ENCODE results near the gene SUPT3H. TPM values are rescaled to one million over a fixed set of nuclear protein-coding genes. Genes with fewer than 3 reads are reported as not detected.

The SUPT3H gene
- total RNA-seq, result 5.3 and 8.6 TPM in 2 replicates

DNA sequence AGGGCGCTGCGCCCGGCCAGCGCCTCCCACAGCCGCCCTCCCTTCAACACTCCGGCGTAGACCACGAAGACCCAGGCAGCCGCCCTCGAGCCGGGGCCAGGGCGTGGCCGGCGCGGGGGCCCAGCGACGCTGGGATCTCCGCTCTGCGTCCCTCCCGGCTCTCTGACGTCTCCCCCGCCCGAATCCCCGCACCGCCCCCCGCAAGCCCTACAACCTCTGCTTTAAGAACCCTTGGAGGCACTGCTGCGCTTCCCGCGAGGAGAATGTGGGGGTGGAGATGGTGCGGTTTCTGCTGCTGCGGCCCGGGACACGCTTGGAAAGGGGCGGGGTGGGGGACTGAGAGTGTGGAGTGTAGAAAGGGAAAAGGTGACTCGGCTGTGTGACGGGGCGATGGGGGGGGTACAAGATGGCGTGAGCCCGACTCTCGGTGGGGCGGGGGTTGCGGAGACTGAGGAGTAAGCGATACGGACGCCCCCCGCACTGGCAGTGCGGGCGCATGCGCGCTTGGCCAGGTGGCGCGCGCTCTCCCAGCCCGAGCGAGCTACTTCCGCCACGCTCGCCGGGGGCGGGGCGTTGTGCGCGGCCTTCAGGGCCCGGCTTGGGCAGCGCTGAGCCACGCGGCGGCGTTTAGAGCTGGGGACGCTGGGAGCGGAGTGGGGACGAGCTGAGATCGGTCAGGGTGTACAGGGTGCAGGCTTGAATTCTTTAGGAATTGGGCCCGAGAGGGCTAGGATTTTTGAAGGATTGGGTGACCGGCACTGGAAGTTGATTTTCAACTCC is at the start of gene SUPT3H:
Gene SUPT3H (minus strand): TSS at position 381 of the 780 bp plus-strand sequence.
- peak; percentile 67 for DNase-seq (ENCODE audit: low read depth, low spot score)

DNA sequence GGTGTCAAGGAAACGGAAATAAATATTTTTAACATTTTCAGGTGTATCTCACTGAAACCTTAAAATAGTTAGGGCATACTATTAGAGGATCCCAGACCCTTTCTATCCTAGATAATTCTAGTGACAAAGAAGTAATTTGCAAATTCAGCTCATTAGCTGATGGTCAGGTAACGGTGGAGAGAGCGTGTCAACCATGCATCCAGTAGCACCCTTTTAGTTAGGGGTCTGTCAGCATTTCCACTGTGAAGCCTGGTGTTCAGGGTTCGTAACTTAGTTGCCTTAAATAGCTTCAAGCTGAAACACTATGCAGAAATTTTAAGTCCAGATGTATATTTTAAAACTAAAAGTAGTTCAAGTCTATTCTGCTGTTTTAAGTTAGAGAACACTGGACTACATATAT is 48.5 kb upstream of the SUPT3H start:
- DNase-seq (ENCODE audit: low read depth, low spot score), result no peak

DNA sequence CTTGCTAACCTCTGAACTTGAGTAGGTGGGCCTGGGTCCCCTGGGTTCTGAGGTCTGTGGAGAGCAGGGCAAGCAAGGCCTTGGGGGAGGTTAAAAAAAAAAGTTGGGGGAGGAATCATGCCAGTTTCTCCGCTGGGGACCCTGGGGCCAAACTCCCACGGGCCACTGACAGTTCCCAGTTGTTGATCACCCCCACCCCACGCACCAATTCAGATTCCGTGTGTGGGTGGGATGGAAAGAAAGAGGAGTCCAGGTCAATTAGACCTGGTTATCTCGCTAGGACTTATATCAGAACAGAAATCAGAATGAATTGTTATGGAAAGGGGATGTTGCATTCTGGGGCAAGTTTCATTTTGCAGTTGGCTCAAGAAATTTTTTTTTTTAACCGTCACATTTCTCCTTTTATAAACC is 46.7 kb upstream of the SUPT3H start:
- DNase-seq (ENCODE audit: low read depth, low spot score), result no peak

DNA sequence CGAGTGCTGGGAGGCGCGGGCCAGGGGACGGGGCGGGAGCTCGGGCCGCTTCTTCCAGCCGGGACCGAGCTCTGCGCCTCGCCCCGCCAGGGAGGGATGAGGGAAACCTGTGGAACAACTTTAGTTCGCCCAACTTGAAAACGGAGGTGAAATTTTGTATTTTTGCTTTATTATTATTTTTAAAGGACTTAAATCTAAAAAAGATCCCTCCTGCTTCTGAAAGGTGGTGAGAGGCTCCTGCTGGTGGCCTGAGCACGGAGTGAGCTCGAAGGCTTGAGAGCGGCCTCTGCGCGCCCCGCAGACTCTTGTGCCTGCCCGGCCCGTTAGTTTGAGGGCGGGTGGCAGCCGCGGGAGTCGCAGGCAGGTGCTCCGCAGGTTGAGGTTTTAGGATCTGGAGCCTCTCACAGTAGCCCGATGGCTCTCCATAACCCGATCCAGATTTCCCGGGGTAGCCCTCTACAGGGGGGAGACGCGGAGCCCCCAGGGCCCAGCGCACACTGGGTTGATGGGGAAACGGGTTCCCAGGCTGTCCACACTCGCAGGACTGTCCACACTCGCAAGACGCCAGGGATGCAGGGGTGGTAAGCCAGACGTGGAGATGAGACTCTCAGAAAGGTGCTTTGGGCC is 46.2 kb upstream of the SUPT3H start:
- DNase-seq (ENCODE audit: low read depth, low spot score), result no peak

DNA sequence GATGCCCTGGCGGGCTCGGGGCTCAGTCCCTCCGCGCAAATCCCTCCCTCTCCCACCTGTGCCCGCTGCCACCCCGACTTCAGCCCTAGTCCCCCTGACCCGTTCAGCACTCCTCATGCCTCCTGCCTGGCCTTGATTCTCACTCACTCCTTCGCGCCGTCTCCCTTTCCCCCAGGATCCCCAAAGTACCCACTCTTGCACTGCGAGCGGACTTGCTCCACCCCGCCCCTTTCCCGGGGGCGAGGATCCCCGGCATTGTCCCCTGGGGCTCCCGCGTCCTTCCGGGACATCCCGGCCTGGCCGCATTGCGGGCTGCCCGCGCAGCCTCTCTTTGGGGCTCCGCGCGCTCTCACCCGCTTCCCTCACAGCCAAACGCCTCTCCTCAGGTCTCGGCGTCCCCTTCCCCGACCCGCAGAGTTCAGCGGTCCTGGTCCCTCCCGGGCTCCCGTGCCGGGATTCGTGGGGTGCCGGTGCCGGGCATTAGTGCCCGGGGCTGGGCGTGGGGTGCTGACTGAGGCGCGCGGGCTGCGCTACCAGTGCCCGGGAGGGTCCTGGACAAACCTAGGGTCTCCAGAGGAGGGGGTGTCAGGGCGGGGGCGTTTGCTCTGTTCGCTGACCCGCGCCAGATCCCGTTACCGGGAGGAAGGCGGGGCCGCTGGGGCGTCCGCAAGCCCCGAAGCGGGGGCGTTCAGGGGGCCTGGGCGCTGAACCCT is 45.5 kb upstream of the SUPT3H start:
- no peak for DNase-seq (ENCODE audit: low read depth, low spot score)

DNA sequence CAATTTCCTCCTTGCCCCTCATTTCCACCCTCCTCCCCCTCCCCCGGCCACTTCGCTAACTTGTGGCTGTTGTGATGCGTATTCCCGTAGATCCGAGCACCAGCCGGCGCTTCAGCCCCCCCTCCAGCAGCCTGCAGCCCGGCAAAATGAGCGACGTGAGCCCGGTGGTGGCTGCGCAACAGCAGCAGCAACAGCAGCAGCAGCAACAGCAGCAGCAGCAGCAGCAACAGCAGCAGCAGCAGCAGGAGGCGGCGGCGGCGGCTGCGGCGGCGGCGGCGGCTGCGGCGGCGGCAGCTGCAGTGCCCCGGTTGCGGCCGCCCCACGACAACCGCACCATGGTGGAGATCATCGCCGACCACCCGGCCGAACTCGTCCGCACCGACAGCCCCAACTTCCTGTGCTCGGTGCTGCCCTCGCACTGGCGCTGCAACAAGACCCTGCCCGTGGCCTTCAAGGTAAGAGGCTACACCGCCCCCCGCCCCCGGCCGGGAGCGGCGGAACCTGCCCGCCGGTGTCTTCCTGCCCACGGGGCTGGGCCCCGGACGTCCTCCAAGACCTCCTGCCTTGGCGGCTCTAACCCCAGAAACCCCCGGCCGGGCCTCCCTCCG is 44.9 kb upstream of the SUPT3H start:
- no peak for DNase-seq (ENCODE audit: low read depth, low spot score)

DNA sequence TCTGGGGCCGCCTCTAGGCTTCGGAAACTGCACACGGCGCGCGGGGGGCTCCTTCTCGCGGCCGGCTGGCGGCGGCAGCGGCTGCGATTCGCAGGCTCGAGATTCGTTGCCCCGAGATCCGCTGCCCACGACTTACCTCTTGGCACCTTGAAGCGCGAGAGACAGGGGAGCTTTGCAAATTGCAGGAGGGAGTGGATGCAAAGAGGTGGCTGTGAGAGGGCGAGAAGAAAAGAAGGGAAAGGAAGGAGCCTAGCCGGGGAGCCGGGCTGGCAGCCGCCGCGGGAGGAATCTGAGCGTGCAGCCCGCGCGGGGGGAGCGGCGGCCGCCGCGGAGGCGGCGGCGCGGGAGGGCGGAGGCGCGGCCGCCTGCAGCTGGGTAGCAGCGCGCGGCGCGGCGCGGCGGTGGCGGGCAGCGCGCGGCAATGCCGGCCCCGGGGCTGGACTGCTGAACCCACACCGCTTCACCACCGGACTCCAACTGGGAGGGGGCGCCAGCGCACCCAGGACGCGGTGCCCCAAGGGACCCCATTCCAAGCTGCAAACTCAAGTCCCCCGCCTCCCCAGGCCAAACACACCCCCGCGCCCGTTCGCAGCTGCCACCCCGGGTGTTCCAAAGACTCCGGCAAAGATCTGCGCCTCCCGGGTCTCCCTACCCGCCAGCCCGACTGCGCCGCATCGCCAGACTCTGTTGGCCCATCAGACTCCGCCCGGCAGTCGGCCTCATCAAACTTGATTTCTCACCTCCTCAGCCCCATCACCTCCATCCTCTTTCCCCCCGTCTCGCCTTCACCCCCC is 44.2 kb upstream of the SUPT3H start:
- DNase-seq (ENCODE audit: low read depth, low spot score), result no peak

DNA sequence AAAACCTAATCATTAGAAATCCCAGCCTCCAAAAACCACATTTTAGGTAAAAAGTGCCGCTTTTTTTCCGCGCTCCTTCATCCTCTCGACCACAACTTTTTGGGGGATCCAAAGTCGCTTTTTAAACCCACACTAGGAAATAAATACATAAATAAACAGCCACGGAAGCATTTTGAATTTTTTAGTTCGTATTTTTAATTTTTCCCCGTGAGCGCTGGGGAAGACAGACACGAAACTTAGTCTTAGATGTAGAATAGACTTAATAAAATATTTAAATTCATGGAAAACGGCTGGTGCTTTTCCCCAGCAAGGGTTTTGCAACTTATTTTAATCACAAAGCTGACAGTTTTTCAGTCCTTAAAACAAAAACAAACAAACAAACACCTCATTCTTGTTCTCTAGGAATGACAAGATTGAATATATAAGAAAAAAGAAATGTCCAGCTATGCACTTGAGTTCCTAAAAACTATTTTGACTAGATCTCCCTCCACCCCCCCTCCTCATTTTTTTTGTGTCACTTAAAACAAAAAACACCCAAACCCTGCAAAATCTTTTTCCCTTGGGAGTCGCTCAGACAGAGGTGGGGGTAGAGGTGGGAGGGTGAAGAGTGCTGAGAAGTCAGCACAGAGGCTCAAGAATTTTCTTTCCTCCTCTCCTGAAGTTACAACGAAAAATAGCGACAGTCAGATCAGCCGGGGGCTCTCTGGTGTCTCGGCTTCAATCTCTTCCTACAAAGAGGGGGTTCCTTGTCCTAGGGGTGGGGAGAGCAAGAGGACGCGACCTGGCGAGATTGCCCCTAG is 43.4 kb upstream of the SUPT3H start:
- DNase-seq (ENCODE audit: low read depth, low spot score), result no peak

DNA sequence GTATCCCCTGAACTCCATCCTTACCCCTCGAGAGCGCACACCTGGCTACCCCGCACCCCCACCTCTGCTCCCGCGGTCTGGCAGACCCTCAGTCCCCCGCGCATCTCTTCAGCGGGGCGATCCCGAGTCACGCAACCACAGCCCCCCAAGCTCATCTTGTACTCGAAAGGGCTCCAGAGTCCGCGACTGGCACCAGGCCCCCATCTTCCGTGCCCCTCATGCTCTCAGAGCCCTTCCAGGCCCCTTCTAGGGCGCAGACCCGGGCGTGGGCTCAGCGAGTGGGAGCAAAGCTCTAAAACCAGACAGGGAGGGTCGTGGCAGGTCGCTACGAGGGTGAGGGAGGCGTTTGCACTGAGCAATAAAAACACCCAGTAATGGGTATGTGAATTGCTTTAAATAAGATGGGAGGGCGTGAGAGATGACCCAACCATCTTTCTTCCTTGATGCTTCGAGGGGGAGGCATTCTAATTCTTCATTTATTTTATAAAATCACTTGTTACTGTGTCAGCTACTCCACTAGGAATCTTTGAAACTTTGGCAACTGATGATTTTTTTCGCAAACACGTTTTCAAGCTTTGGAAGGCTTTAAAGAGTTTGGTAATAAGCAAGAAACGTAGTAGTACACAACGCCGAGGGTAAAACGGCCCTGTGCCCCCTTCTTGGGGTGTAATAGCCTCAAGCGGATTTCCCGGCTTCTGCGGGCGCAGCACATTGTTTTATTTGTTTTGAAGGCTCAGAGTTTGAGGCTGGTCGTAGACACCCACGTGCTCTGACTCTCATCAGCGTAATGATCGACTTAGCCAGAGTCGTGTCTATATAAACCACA is 42.6 kb upstream of the SUPT3H start:
- no peak for DNase-seq (ENCODE audit: low read depth, low spot score)

DNA sequence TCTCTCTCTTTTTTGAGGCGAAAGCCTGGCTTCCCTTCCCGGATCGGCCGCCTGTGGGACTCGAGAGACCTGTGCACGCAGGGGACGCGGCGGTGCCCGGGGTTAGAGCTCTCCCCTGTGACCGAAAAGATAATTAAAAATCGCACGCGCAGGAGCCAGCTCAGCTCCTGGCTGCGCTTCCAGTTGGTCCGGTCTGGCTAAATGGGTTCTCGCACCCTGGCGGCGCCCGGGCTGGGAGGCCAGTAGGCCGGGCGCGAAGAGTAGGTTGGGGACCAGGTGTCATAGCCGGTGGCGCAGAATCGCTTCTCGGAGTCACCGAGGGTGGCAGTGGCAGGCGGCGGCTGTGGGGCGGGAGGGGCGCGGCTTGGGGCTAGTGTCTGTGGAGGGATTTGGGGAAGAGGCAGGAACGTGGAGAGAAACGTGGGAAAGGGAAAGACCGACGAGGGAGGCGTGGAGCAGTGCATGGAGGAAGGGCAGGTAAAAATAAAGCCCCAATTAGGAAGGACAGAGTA is 41.9 kb upstream of the SUPT3H start:
- no peak for DNase-seq (ENCODE audit: low read depth, low spot score)

DNA sequence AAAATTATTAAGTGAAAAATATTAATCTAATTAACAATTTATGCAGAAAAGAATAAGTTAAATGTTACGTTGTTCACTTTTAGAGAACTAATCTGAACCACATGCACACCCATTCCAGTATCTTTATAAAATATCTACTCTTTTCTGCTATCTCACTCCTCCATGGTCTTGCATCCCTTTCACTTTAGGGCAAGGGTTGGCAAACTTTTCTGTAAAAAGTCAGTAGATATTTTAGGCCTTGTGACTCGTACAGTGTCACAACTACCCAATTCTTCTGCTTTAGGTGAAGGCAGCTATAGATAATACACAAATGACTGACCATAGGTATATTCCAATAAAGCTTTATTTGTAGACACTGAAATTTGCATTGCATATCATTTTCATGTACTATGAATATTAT is 39.7 kb upstream of the SUPT3H start:
- no peak for DNase-seq (ENCODE audit: low read depth, low spot score)

DNA sequence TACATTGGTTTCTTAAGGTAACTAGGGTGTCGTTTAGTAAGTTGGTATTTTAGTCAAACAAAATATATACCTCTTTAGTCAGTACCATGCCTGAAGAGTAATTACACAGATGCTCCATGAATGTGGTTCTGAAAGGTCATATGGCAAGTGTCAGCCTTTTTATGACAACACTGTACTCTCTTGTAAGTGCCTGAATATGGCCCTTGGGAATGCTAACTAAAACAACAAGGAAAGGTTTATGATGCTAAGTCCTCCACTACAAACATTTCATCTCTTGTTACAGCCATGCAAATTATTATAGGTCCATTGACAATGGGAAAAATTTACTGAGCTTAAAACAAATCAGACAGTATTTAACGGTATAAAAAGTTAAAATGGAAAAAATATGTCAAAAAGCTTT is 39.0 kb upstream of the SUPT3H start:
- DNase-seq (ENCODE audit: low read depth, low spot score), result no peak

DNA sequence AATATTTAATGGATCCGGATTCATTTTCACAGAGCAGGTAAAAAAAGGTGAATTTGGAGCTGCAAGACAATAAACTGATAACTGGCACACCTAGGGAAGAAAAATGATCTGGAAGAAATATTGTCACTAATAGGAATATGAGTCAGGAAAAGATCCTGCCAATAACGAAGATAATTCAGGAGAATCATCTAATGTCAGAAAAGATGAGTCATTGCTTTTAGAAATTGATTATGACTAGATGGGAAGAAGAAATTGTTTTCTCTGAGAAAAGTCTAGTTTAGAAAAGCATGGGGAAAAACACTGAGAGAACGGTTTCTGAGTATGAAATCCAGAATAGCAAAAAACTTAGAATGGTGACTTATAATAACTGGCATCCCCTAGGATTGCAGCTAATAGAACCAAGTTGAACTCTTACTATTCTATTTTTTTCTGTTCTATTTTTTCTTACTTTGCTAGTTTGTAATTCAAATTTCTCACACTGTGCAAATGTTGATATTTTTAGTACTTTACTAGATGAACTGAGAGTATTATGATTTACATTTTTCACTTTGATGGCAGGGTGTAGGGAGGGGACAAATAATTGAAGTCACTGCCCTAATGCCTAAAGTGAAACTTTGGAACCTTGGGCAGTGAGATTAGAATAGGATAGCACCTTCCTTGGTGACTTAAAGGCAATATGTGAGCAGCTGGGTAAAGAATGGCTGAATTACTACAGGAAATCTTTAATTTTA is 38.2 kb upstream of the SUPT3H start:
- DNase-seq (ENCODE audit: low read depth, low spot score), result no peak

DNA sequence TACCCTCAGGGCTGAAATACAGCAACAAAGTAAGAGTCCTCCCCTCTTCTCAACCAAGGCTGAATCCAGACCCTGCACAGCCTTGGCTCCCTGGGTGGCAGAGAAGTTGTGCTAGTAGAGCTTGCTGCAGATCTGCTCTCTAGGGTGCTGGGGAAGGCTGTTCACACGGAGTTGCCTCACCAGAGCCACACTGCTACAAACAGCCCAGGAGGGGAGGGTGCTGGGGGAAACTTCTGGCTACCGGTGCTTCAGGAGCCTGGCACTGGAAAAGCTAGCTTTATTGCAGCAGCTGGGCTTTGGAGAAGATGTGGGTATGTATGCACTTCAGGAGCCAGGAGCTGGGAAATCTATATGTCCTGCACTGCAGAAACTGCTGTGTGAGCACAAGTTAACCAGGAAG is 37.6 kb upstream of the SUPT3H start:
- DNase-seq (ENCODE audit: low read depth, low spot score), result no peak

DNA sequence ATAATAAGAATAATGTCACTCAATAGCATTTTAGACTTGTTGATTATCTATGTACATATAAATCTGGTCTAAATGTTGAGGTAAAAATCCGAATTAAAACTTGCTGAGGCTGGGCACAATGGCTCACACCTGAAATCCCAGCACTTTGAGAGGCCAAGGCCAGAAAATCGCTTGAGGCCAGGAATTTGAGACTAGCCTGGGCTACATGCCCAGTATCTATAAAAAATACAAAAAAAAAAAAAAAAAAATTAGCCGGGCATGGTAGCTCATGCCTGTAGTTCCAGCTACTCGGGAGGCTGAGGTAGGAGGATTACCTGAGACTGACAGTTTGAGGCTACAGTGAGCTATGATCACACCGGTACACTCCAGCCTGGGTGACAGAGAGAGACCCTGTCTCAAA is 34.2 kb upstream of the SUPT3H start:
- DNase-seq (ENCODE audit: low read depth, low spot score), result no peak

DNA sequence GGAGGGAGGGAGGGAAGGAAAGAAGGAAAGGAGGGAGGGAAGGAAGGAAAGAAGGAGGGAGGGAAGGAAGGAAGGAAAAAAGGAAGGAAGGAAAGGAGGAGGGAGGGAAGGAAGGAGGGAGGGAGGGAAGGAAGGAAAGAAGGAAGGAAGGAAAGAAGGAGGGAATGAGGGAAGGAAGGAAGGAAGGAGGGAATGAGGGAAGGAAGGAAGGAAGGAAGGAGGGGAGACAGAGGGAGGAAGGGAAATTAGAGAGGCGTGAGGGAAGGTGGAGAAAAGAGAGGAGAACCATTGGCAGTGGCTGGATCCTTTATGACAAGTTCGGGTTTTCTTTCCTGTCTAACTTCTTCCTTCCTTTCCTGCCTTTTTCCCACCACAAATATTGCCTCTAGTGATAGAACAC is 22.3 kb upstream of the SUPT3H start:
- no peak for DNase-seq (ENCODE audit: low read depth, low spot score)

DNA sequence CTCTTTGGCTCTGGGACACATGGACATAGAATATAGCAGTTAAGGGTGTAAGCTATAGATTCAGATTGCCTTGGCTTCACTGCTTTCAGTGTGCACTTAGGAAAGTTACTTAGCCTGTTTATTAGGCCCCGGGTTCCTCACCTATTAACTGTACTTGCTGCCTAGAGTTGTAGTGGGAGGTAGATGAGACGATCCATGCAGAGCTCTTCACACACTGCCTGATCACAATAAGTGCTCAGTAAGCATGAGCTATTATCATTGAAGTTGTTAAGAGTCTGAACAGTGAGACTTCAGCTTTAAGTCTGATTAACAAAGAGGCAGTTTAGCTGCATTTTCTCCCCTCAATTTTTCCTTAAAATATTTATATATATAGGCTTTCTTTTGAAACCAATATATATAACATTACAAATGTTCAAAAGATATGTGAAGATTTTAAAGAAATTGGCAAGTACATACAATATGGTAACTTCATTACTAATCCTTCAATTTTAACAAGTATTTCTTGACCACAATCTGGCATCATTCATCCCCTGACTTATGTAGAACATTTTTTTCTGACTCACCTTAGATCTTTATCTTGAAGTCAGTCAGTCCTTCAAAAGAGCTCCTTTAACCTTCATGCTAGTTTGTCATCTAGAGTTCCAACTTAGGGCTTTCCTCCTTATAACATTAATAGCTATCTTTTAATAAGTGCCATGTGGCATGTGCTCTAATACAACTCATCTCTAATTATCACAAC is 20.5 kb upstream of the SUPT3H start:
- DNase-seq (ENCODE audit: low read depth, low spot score), result no peak

DNA sequence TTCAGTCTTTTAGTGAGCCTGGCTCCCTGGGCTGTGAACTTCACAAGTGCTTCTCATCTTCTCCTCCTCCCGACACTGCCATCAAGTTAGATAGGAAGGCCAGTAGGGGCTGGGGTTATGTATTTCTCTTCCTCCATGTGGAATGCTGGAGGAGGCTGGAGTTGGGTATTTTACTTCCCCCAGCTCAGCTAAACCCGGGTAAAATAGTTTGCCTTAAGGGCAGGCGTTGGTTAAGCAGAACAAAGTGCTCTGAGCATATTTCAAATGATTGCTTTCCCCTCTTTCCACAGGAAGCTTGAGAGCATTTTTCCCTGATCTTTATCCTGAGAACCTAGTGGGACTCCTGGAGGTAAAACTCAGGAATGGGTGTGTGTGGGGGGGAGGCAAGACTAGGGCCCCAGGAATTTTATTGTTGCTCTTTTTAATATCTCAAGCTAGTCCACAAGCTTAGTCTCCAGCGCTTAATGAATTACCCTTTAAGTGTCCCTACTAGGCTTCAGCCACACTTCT is 16.9 kb upstream of the SUPT3H start:
- DNase-seq (ENCODE audit: low read depth, low spot score), result no peak
